HFF-Myc (cell line): ENCODE measurements around the gene ZNF112.

Experiments used
- DNase-seq: peaks from one replicate; pipeline ENCODE4 v3.0.0-alpha.2; 2011; ENCODE audit warnings: low read depth; ENCODE audit errors: extremely low read depth
- H3K4me3 ChIP-seq: replicated peaks from 2 replicates; pipeline ENCODE4 v1.5.1; 2011; ENCODE audit warnings: low read depth, mild to moderate bottlenecking, control low read depth, low read length
- CTCF ChIP-seq: IDR thresholded peaks from 2 replicates; pipeline ENCODE4 v1.5.1; 2012; ENCODE audit warnings: mild to moderate bottlenecking, low read depth, low read length, control low read depth; ENCODE audit errors: missing control alignments

ZNF112 gene

GRCh38 chr19:44303320-44303719, 53.2 kb downstream of the ZNF112 start:
- DNase-seq, result no peak
- peak overlapping the region; percentile 68; the same call in 1 of the 2 replicates for H3K4me3 ChIP-seq
- TF ChIP-seq CTCF, result no peak

GRCh38 chr19:44284968-44285367, 71.5 kb downstream of the ZNF112 start:
- no peak for TF ChIP-seq CTCF
- no peak overlapping the region for H3K4me3 ChIP-seq
- DNase-seq, result no peak

GRCh38 chr19:44282846-44283245, 73.6 kb downstream of the ZNF112 start:
- no peak for DNase-seq
- TF ChIP-seq CTCF, result no peak
- H3K4me3 ChIP-seq, result no peak overlapping the region

- H3K4me3 ChIP-seq, result no peak overlapping the region
- DNase-seq, result no peak
- no peak for TF ChIP-seq CTCF
Observed at GRCh38 chr19:44280916-44281315, 75.6 kb downstream of the ZNF112 start.

GRCh38 chr19:44278181-44278690, 78.2 kb downstream of the ZNF112 start:
- TF ChIP-seq CTCF, result no peak
- no peak for DNase-seq
- H3K4me3 ChIP-seq, result no peak overlapping the region

- no peak overlapping the region for H3K4me3 ChIP-seq
- no peak for DNase-seq
- no peak for TF ChIP-seq CTCF
Observed at GRCh38 chr19:44277331-44277730, 79.1 kb downstream of the ZNF112 start.
